Fibroblast of skin of scalp (primary cell): ENCODE results near the gene PCDHGA8.
"Not testable (repeated sequence)": the region's sequence is repeated elsewhere in the genome, so short reads cannot be mapped to it uniquely, and the experiment has no call there.

Source experiments
- DNase-seq: peaks from one replicate; pipeline ENCODE4 v3.0.0-alpha.2; 2013

PCDHGA8 gene

GRCh38 chr5:141403387-141403786 lies 11.0 kb downstream of the PCDHGA8 start:
- no peak for DNase-seq

DNA sequence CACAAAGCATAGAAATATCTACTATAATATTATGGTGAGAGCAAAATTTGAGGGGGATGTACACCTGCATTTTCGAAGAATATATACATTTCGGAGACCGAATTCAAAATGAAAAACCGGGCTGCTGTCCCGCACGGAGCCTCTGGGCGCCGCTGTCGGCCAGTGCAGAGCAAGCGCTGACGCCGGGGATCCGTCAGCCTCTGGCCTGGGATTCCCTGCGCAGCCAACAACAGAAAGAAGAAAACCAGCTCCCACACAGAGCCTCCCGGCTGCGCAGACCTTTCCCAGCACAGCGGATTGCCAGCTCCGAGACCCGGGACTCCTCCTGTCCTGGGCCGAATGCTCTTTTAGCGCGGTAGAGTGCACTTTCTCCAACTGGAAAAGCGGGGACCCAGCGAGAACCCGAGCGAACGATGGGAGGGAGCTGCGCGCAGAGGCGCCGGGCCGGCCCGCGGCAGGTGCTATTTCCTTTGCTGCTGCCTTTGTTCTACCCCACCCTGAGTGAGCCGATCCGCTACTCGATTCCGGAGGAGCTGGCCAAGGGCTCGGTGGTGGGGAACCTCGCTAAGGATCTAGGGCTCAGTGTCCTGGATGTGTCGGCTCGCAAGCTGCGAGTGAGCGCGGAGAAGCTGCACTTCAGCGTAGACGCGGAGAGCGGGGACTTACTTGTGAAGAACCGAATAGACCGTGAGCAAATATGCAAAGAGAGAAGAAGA lies 15.5 kb downstream of the PCDHGA8 start, which contains the start of gene PCDHGB6:
TSS of gene PCDHGB6 (plus strand) at position 232 of the 716 bp plus-strand sequence. CDS start at position 414, 182 bp downstream.
- DNase-seq, result peak; percentile 40

- DNase-seq, result no peak
Measured at GRCh38 chr5:141409598-141410306, 17.3 kb downstream of the PCDHGA8 start.

- DNase-seq, result no peak
Measured at GRCh38 chr5:141411575-141411974, 19.1 kb downstream of the PCDHGA8 start.

- peak; percentile 73 for DNase-seq
Measured at GRCh38 chr5:141412854-141413539, 20.6 kb downstream of the PCDHGA8 start, which contains the start of gene PCDHGA10. Gene PCDHGA10 (plus strand): TSS chr5:141412987. CDS start chr5:141413176, 189 bp downstream.

DNA sequence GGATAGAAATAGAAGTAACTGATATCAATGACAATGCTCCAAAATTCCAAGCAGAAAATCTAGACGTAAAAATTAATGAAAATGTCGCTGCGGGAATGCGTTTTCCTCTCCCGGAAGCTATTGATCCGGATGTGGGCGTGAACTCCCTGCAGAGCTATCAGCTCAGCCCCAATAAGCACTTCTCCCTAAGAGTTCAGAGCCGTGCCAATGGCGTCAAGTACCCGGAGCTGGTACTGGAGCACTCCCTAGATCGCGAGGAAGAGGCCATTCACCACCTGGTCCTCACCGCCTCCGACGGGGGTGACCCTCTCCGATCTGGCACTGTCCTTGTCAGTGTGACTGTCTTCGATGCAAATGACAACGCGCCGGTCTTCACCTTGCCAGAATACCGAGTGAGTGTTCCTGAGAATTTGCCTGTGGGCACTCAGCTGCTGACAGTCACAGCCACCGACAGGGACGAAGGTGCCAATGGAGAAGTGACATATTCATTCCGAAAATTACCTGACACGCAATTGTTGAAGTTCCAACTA lies 21.2 kb downstream of the PCDHGA8 start:
- DNase-seq, result no peak

- DNase-seq, result not testable (repeated sequence)
Measured at GRCh38 chr5:141414548-141415274, 22.3 kb downstream of the PCDHGA8 start.

GRCh38 chr5:141415275-141415618 lies 22.8 kb downstream of the PCDHGA8 start:
- not testable (repeated sequence) for DNase-seq

- peak; percentile 84 for DNase-seq
Measured at GRCh38 chr5:141417494-141418172, 25.2 kb downstream of the PCDHGA8 start, which contains the start of gene PCDHGB7. Gene PCDHGB7 (plus strand): TSS chr5:141417677. CDS start chr5:141417860, 183 bp downstream.

DNA sequence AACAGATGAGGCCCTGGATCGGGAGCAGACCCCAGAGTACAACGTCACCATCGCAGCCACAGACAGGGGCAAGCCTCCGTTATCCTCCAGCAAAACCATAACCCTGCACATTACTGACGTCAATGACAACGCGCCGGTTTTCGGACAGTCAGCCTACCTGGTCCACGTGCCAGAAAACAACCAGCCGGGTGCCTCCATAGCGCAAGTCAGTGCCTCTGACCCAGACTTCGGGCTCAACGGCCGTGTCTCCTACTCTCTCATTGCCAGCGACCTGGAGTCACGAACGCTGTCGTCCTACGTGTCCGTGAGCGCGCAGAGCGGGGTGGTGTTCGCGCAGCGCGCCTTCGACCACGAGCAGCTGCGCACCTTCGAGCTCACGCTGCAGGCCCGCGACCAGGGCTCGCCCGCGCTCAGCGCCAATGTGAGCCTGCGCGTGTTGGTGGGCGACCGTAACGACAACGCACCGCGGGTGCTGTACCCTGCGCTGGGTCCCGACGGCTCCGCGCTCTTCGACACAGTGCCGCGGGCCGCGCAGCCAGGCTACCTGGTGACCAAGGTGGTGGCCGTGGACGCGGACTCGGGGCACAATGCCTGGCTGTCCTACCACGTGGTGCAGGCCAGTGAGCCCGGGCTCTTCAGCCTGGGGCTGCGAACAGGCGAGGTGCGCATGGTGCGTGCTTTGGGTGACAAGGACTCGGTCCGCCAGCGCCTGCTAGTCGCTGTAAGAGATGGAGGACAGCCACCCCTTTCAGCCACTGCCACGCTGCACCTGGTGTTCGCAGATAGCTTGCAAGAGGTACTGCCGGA lies 26.8 kb downstream of the PCDHGA8 start:
- no peak for DNase-seq

DNA sequence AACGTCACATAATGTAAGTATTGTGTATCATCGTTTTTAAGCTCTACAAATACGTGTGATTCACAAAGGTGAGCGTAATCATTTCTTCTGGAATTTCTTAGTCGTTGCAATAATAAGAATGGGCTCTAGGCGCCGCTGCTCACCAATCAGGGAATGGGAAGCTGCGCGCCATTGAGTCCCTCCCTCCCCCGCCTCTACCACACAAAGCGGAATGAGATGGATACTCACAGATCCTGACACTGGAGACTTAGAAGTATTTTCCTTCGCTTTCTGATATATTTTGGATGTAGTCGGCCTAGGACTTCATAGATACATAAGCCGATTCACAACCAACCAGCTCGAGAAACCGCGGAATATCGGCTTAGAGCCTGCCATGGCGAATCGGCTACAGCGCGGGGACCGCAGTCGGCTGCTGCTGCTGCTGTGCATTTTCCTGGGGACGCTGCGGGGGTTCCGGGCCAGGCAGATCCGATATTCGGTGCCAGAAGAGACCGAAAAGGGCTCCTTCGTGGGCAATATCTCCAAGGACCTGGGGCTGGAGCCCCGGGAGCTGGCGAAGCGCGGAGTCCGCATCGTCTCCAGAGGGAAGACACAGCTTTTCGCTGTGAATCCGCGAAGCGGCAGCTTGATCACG lies 28.5 kb downstream of the PCDHGA8 start, which contains the start of gene PCDHGA11:
TSS of gene PCDHGA11 (plus strand) at position 197 of the 634 bp plus-strand sequence. CDS start at position 374, 177 bp downstream.
- peak; percentile 71 for DNase-seq

DNA sequence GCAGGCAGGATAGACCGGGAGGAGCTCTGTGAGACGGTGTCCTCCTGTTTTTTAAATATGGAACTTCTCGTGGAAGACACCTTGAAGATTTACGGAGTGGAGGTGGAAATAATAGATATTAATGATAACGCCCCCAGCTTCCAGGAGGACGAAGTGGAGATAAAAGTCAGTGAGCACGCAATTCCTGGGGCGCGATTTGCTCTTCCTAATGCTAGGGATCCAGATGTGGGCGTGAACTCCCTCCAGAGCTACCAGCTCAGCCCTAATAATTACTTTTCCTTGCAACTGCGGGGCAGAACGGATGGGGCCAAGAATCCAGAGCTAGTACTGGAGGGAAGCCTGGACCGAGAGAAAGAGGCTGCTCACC lies 29.0 kb downstream of the PCDHGA8 start:
- DNase-seq, result no peak

DNA sequence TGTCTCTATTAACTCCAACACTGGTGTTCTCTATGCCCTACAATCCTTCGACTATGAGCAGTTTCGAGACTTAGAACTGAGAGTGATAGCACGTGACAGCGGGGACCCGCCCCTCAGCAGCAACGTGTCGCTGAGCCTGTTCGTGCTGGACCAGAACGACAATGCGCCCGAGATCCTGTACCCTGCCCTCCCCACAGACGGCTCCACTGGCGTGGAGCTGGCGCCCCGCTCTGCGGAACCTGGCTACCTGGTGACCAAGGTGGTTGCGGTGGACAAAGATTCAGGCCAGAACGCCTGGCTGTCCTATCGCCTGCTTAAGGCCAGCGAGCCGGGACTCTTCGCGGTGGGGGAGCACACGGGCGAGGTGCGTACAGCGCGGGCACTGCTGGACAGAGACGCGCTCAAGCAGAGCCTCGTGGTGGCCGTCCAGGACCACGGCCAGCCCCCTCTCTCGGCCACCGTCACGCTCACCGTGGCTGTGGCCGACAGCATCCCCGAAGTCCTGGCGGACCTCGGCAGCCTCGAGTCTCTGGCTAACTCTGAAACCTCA lies 30.4 kb downstream of the PCDHGA8 start:
- DNase-seq, result no peak

DNA sequence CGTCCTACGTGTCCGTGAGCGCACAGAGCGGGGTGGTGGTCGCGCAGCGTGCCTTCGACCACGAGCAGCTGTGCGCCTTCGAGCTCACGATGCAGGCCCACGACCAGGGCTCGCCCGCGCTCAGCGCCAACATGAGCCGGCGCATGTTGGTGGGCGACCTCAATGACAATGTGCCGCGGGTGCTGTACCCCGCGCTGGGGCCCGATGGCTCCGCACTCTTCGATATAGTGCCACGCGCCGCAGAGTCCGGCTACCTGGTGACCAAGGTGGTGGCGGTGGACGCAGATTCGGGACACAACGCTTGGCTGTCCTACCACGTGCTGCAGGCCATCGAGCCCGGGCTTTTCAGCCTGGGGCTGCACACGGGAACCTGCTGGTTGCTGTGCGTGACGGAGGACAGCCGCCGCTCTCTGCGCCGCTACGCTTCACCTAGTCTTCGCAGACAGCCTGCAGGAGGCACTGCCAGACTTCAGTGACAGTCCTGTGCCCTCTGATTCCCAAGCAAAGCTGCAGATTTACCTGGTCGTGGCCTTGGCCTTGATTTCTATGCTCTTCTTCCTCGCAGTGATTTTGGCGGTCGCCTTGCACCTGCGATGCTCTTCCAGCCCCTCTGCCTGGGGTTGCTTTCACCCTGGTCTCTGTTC lies 35.5 kb downstream of the PCDHGA8 start:
- no peak for DNase-seq

- DNase-seq, result peak; percentile 91
Measured at GRCh38 chr5:141430332-141431113, 38.1 kb downstream of the PCDHGA8 start, which contains the start of gene PCDHGA12. Gene PCDHGA12 (plus strand): TSS chr5:141430507. CDS start chr5:141430760, 253 bp downstream.

- peak; percentile 32 for DNase-seq
Measured at GRCh38 chr5:141431286-141431685, 38.9 kb downstream of the PCDHGA8 start.

- not testable (repeated sequence) for DNase-seq
Measured at GRCh38 chr5:141432308-141432707, 39.9 kb downstream of the PCDHGA8 start.

- DNase-seq, result not testable (repeated sequence)
Measured at GRCh38 chr5:141432726-141433125, 40.3 kb downstream of the PCDHGA8 start.
